ENCODE data around the gene LRP8. TPM values are rescaled to one million over a fixed set of nuclear protein-coding genes. Genes with fewer than 3 reads are reported as not detected.

LRP8 gene
- total and polyA plus RNA-seq, 9 of the 15 experiments (the other 6 are each of a cell fraction or from before 2014, with no cell fraction given) = 7.1 to 56.1 (median 31.3) TPM

- no peak for TF ChIP-seq CHD7 (IDR thresholded peaks at IDR 0.05; ENCODE audit: low read depth, low read length)
- TF ChIP-seq ELK3 (CRISPR knock-in tag; IDR thresholded peaks at IDR 0.05) = no peak
- no peak for TF ChIP-seq IRF9 (tag; IDR thresholded peaks at IDR 0.05)
- no peak; the same call in 1 of the 2 replicates for TF ChIP-seq ZBTB17 (CRISPR knock-in tag; IDR thresholded peaks at IDR 0.05)
- TF ChIP-seq ZNF184 (CRISPR knock-in tag; IDR thresholded peaks at IDR 0.05) = 0 out of 2 replicates have a peak, but pooled peaks have one; percentile 36
- TF ChIP-seq CBFA2T3 (IDR thresholded peaks at IDR 0.05) = no peak
- no peak for TF ChIP-seq ZKSCAN8 (CRISPR knock-in tag; IDR thresholded peaks at IDR 0.05)
- peak; percentile 92 for TF ChIP-seq HCFC1 (IDR thresholded peaks at IDR 0.05; ENCODE audit: low read depth, low read length)
- TF ChIP-seq RBFOX2 (IDR thresholded peaks at IDR 0.05; ENCODE audit: low read depth, low read length) = peak; percentile 98
- no peak for TF ChIP-seq BRF2 (IDR thresholded peaks at IDR 0.05; ENCODE audit: borderline replicate concordance, insufficient read depth, insufficient read length)
- no peak for TF ChIP-seq ESRRB (CRISPR knock-in tag; IDR thresholded peaks at IDR 0.05; ENCODE audit: borderline replicate concordance)
- TF ChIP-seq STAT5A (IDR thresholded peaks at IDR 0.05; ENCODE audit: borderline replicate concordance, low read length) = no peak
These were observed 89.4 kb downstream of the LRP8 start, which contains the start of gene MAGOH (continued) for GRCh38 chr1:53238197-53239155.

Measured in K562 (cell line).